ENCODE data around the gene OR4Q2.
"Not testable (repeated sequence)": the region's sequence is repeated elsewhere in the genome, so short reads cannot be mapped to it uniquely, and the experiment has no call there.

The OR4Q2 gene

DNA sequence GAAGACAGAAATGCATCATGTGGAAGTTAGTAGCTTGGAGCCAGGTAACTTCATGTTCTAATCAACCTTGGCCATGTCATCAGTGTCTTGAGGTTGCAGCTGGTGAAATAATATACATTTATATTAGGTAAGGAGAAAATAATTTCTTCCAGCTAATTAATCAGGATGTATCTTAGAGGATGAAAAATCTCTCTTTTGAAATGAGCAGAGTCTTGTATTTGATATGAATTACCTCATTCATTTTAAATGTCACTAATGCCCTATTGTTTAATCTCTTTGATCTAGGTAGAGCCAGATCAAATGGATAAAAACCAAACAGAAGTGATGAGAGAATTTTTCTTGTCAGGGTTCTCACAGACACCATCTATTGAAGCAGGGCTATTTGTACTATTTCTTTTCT is at the start of gene OR4Q2:
OR4Q2 (plus strand) TSS at position 301 of the 400 bp plus-strand sequence.
- no peak for DNase-seq (ENCODE audit: low spot score)

DNA sequence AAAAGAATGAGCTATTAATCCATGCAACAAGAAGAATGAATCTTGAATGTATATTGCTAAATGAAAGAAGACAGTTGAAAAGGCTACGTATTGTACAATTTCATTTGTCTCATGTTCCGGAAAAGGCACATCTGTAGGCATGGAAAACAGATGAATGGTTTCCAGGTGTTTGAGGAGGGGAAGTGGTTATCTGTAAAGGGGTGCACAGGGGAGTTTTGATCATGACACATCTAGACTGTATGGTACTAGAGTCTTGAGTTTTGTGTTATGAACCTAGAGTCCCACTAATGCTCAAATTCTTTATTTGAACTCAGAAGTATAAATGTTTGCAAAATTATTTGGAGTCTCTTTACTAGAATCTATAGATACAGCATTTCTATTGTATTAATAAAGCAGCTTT is 32.2 kb upstream of the OR4Q2 start:
- not testable (repeated sequence) for DNase-seq (ENCODE audit: low spot score)

- DNase-seq (ENCODE audit: low spot score), result no peak
These were observed 27.1 kb upstream of the OR4Q2 start for GRCh38 chr14:19974844-19975243.

DNA sequence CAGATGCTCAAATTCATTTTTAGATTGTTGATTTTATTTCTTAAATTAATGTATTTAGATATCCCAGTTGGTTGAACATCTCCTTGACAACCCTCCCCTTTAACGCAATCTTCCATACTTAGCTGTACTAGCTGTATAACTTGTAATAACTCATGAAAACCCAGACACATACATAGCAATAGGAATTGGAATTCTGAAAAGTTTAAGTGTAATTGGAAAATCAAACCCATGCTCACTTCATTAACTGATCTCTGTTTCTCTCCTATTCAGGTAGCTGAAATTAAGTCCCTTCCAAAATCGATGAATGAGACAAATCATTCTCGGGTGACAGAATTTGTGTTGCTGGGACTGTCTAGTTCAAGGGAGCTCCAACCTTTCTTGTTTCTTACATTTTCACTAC is 26.7 kb upstream of the OR4Q2 start, which contains the start of gene OR4K15:
OR4K15 (plus strand) TSS at position 301 of the 400 bp plus-strand sequence; CDS start at position 301, 0 bp downstream.
- no peak for DNase-seq (ENCODE audit: low spot score)

- no peak for DNase-seq (ENCODE audit: low spot score)
These were observed 8.5 kb upstream of the OR4Q2 start for GRCh38 chr14:19993438-19993837.

GRCh38 chr14:20002319-20002718 is 356 bp downstream of the OR4Q2 start:
- no peak for DNase-seq (ENCODE audit: low spot score)

DNA sequence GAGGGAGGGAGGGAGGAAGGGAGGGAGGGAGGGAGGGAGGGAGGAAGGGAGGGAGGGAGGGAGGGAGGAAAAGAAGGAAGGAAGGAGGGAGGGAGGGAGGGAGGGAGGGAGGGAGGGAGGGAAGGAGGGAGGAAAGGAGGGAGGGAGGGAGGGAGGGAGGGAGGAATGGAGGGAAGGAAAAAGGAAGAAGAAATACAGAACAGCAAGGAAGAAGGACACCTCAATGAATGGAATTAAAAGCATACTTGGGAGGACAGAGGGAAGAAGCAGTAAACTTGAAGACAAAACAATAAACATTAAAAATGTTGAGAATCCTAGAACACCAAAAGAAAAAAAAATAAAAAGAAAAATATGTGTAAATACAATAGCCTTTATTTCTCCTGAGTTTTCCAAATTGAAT is 6.2 kb downstream of the OR4Q2 start:
- no peak for DNase-seq (ENCODE audit: low spot score)

DNA sequence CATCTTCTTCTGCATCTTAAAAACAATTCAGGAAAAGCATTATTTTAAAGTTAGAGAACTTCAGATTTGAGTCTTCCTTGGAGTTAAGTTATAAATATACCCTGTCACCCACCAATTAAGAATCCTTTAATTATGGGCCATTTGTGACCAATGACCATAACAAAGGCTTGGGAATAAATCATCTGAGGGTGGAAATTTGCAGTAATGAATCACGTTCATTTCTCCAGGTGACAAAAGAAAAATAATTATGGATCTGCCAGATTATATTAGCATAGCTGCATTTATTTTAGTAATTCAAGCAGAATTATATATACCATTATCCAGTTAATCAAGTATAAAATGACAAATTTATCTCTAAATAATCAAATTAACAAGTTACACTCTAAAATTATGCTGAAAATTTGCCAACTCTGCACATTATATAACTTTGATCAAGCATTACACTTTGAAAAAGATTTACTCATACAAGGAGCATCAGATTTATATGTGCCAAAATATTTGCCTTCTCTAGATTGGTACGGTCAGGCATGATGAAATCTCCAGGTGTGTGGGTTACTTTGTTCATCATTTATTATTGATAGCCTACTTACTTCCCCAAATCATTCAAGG is 17.4 kb downstream of the OR4Q2 start, which contains the start of gene OR4K14:
OR4K14 (minus strand) TSS at position 51 of the 609 bp plus-strand sequence. CDS start 4,114 bp downstream, outside the sequence.
- no peak for DNase-seq (ENCODE audit: low spot score)

- no peak for DNase-seq (ENCODE audit: low spot score)
These were observed 29.1 kb downstream of the OR4Q2 start for GRCh38 chr14:20031058-20031457.

DNA sequence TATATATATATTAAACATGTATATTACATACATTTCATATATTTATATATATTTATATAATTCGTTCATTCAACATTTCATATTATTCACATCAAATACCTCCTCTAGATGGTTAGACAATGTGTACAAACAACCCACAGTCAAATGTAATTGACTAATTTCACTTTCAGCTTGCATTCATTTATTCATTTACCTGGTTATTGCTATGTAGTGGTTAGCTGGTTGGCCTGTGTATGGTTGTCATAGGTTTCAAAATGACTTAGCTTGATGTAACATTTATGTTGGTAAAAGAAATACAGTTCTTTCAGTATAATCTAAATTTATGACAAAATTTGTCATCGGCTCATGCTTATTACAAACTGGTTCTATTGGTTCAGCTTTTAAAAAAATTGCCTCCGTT is 33.5 kb downstream of the OR4Q2 start:
- no peak for DNase-seq (ENCODE audit: low spot score)

DNA sequence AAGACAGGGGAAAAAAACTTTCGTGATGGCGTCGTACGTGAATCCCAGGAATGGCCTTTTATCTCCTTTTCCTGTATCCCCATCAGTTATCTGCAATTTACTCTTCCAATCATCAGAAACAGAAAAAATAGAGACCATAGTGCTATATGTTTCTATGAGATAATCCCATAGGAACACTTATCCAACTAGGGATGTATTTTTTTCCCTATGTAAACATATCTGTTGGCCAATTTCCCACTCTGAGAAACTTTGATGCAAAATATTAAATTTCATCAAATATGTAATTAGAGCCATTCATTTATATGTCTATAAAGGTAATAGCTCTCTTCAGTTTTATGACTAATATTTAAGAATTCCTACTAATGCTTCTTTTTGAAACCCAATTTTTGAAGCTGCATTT is 34.0 kb downstream of the OR4Q2 start, which contains the start of gene OR4K13:
OR4K13 (minus strand) TSS at position 101 of the 400 bp plus-strand sequence. CDS start 1,280 bp downstream, outside the sequence.
- no peak for DNase-seq (ENCODE audit: low spot score)

GRCh38 chr14:20044243-20044642 is 42.3 kb downstream of the OR4Q2 start:
- no peak for DNase-seq (ENCODE audit: low spot score)

GRCh38 chr14:20048202-20048601 is 46.2 kb downstream of the OR4Q2 start:
- DNase-seq (ENCODE audit: low spot score), result no peak

Data from HuH-7 (cell line).